WERI-Rb-1 (cell line): ENCODE measurements around the gene TBC1D2B.
A peak's percentile ranks its signal among the peaks of the same experiment; 100 is the strongest.

Experiments used
- DNase-seq: peaks from one replicate; pipeline ENCODE4 v3.0.0-alpha.2; 2020
- H3K27ac ChIP-seq: fragments of 250-450 bp; sonication (Bioruptor Pico); 2 replicates; pipeline ENCODE4 v1.5.1; 2020; ENCODE audit warnings: mild to moderate bottlenecking, moderate library complexity
- H3K27me3 ChIP-seq: fragments of 250-450 bp; sonication (Bioruptor Pico); 2 replicates; pipeline ENCODE4 v1.5.1; 2021; ENCODE audit warnings: mild to moderate bottlenecking, low read depth, moderate library complexity; ENCODE audit not compliant: insufficient read depth, severe bottlenecking
- H3K36me3 ChIP-seq: fragments of 250-450 bp; sonication (Bioruptor Pico); 2 replicates; pipeline ENCODE4 v1.5.1; 2020; ENCODE audit warnings: mild to moderate bottlenecking, moderate library complexity
- H3K4me3 ChIP-seq: 2 replicates; pipeline ENCODE4 v1.5.1; 2011; ENCODE audit warnings: low read depth, mild to moderate bottlenecking, control low read depth, low read length
- H3K9me3 ChIP-seq: fragments of 250-450 bp; sonication (Bioruptor Pico); 2 replicates; pipeline ENCODE4 v1.5.1; 2021; ENCODE audit warnings: mild to moderate bottlenecking, moderate library complexity; ENCODE audit not compliant: severe bottlenecking
- TF ChIP-seq, protein P1 (sequence below): IDR thresholded peaks from 2 replicates; pipeline ENCODE4 v1.5.1; 2011; ENCODE audit warnings: low read depth, mild to moderate bottlenecking, control low read depth, inconsistent platforms, low read length

The TBC1D2B gene

DNA sequence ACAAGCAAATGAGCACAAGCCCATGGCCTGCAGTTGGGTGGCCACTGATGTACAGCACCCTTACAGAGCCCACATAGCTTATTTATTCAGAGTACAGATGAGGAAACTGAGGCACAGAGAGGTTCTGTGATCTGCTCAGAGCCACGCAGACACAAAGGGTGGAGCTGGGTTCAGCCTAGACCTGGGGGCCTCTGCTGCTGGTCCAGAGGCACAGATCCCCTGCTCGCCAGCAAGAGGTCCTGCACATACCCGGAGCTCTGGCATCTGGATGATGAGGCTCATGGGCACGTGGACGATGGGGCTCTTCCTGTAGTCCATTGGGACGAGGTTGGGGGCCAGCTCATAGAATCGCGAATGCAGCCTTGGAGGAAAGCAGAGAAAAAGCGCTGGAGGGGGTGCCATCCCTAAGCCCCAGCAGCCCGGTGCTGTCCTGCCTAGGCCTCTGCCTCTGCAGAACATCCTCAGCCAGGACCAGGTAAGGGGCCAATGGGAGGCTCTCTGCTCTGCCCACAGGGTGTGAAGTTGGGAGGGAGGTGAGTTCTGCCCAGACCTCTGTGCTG is 33.5 kb upstream of the TBC1D2B start:
- Histone ChIP-seq H3K36me3 (peaks cover 7% of the 10 kb centered on the region), H3K27ac (no peak overlapping the region), H3K9me3 (no peaks in the 10 kb centered on the region), H3K27me3 (no peaks in the 10 kb centered on the region), H3K4me3 (no peak overlapping the region)
- TF ChIP-seq, protein P1, sequence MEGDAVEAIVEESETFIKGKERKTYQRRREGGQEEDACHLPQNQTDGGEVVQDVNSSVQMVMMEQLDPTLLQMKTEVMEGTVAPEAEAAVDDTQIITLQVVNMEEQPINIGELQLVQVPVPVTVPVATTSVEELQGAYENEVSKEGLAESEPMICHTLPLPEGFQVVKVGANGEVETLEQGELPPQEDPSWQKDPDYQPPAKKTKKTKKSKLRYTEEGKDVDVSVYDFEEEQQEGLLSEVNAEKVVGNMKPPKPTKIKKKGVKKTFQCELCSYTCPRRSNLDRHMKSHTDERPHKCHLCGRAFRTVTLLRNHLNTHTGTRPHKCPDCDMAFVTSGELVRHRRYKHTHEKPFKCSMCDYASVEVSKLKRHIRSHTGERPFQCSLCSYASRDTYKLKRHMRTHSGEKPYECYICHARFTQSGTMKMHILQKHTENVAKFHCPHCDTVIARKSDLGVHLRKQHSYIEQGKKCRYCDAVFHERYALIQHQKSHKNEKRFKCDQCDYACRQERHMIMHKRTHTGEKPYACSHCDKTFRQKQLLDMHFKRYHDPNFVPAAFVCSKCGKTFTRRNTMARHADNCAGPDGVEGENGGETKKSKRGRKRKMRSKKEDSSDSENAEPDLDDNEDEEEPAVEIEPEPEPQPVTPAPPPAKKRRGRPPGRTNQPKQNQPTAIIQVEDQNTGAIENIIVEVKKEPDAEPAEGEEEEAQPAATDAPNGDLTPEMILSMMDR, result no peak
- DNase-seq, result no peak

DNA sequence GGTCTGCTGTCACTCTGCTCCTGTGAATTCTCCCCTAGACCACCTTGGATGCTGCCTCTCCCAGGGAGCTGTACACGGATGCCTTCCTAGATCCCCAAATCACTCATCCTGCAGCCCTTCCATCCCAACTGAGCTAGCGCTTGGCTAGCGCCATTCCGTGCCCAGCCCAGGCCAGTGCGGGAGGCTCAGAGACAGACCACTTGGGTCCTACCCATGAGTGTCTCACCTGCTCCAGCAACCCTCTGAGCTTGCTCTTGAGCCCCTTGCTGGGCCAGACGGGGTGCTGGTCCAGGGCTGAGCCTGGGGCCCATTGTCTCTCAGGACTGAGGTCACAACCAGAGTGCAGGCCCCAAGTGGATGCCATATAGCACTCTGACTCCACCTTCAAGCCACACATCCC is 32.6 kb upstream of the TBC1D2B start:
- Histone ChIP-seq H3K9me3 (no peaks in the 10 kb centered on the region), H3K27me3 (no peaks in the 10 kb centered on the region), H3K36me3 (peaks cover 7% of the 10 kb centered on the region), H3K27ac (no peak overlapping the region), H3K4me3 (no peak overlapping the region)
- TF ChIP-seq, protein P1, result no peak
- no peak for DNase-seq

DNA sequence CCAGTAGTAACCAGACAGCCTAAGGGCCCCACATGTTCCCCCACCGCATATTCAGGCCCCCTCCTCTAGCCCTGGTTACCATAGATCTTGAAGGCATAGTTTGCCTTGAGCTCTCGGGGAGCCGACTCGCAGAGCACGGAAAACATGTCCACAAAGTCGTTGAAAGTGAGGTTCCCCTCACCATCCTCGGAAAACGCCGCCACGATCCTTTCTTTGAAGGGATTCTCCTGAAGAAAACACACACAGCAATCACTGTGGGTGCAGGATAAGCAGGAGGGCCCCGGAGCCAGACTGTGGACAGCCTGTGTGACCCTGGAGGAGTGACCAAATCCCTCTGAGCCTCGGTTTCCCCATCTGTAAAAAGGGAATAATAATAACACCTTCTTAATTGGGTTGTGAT is 31.6 kb upstream of the TBC1D2B start:
- Histone ChIP-seq H3K9me3 (no peaks in the 10 kb centered on the region), H3K27ac (no peak overlapping the region), H3K36me3 (peaks cover 7% of the 10 kb centered on the region), H3K27me3 (no peaks in the 10 kb centered on the region), H3K4me3 (no peak overlapping the region)
- no peak for DNase-seq
- TF ChIP-seq, protein P1, result no peak

DNA sequence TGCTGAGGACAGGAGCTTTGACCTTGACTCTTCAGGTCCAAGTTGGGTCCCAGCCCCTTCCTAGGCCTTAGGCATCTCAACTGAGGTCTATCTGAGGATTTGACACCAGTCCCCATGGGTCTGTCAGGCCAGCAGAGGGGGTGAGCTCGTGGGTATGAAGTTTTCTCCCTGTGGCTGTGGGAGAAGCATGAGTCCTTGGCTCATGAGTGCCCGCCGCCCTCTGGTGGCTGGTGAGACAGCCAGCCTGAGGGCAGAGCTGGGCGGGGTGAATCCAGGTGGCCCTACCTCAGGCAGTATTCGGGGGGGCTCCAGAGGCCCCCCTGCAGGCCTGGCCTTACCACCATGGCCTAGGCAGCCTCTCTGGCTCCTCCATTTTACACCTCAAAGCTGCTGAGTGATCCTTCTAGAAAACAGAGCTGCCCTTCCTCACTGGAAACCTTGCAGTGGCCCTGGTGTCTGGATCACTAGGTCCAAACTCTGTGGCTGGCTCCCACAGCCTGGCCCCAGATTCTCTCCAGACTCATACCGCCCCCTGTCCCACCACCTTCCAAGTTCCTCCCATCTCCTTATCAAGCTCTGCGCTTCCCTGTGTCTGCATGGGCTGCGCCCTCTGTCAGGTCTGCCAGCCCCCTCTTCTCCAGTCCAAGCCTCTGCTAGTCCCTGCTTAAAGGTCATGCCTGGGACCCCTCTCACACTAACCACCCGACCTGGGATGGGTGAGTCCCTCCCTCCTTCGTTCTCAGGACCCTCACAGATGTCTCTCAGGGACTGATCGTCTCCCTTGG is 31.0 kb upstream of the TBC1D2B start:
- Histone ChIP-seq H3K9me3 (no peaks in the 10 kb centered on the region), H3K4me3 (no peak overlapping the region), H3K27me3 (no peaks in the 10 kb centered on the region), H3K36me3 (peaks cover 7% of the 10 kb centered on the region), H3K27ac (no peak overlapping the region)
- DNase-seq, result peak; percentile 83
- TF ChIP-seq, protein P1, result peak; percentile 89

DNA sequence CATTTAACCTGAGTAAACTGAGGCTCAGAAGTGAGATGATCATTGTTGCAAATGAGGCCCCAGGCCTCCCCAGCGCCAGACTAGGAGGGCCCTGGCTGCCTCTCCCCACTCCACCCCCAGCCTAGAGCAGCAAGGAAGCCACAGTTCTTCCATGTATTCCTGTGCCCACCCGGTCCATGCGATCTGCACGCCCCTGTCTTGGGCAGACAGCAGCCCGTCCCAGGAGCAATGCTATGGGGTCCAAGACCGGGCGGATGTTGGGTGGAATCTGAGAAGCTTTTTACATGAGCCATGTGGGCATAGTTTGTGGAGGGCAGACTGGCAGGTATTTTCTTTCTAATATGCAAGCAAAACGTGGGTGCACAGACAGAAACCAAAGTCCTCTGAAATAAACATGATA is 30.0 kb upstream of the TBC1D2B start:
- peaks cover 7% of the 10 kb centered on the region for H3K36me3 ChIP-seq
- no peaks in the 10 kb centered on the region for H3K9me3 ChIP-seq
- no peak overlapping the region for H3K4me3 ChIP-seq
- no peak overlapping the region for H3K27ac ChIP-seq
- TF ChIP-seq, protein P1, result no peak
- no peak for DNase-seq
- H3K27me3 ChIP-seq, result no peaks in the 10 kb centered on the region
